GM18517 (cell line): ENCODE results near the gene FLOT1.

Source experiments
- ATAC-seq: cut with Tn5 transposase; IDR thresholded peaks from one replicate; pipeline ENCODE4 v1.9.1; 2021; ENCODE audit warnings: mild to moderate bottlenecking, moderate library complexity; ENCODE audit not compliant: unreplicated experiment

Gene FLOT1

DNA sequence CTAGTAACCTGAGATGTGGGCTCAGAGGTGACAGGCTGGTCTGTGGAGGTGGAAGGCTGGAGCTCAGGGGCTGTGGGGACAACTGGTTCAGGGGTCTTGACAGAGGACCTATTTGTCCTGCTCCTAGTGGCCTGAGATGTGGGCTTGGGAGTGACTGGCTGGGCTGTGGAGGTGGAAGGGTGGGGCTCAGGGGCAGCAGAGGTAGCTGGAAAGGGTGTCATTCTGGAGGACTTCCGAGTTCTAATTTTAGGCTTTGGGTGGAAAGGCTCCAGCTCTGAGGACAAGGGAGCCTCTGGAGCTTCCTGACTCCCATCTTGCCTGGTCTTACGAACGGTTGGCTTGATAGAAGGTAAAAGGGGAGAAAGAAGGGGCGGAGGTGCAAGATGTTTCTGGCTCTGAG lies 36.9 kb downstream of the FLOT1 start:
- no peak for ATAC-seq

DNA sequence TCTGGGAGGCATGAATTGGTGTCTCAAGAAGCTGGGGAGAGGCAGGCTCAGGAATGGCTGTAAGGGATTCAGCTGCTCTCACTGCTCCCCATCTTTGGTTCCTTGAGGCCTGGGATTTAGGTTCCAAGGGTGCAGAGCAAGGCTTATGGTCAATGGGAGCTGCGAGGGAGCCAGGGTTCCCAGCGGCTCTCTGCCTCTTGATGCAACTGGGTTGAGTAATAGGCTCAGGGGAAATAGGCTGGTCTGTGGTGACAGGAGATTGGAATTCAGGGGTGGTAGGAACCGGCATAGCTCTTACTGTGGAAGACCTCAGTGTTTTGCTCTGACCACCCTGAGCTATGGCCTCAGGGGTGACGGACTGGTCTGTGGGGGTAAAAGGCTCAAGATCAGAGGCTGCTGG lies 38.7 kb downstream of the FLOT1 start:
- ATAC-seq: no peak

DNA sequence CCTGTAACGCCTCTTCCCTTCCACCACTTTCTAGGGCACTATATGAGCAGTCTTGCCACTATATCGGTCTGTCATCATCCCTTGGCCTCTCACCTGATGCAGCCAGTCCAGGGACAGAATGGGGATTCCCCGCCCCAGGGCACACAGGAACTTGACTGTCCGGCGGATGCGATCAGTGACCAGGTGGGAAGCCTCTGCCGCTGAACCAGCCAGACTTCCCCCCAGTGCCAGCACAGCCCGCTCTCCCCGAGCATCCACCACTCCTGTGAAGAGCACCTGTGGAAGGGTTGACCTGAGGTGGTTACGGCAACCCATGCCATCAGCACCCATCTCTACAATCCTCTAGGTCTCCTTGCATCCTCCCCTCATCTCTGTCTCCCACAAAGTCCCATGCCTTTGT lies 39.5 kb downstream of the FLOT1 start:
- ATAC-seq: no peak

DNA sequence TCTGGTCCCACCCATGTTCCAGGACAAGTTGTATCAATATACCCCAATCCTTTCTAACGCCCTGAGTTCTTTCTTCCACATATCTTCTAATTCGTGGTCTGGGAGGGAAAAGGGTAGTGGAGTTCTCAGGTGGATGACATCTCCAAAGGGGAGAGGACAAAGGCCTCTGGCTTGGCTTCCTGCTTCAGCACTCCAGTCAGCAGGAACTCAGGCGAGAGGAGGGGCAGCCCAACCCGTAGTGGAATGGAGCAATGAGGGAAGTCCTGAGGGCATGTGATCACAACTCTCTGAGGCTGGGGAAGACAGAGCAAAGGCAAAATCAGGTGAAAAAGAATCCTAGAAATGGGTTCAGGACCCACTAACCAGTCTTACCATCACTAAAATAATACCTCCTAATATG lies 42.1 kb downstream of the FLOT1 start:
- no peak for ATAC-seq

DNA sequence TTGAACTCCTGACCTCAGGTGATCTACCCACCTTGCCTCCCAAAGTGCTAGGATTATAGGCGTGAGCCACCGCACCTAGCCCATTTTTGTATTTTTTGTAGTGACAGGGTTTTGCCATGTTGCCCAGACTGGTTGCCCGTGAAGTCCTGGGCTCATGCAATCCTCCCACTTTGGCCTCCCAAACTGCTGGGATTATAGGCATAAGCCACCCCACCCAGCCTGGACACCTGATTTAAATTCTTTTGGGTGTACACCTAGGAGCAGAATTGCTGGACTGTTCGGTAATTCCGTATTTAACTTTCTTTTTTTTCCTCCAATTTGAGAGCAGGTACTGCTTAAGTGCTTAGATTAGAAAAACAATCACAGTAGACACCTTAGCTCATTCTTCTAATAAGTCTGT lies 46.1 kb downstream of the FLOT1 start:
- no peak for ATAC-seq

DNA sequence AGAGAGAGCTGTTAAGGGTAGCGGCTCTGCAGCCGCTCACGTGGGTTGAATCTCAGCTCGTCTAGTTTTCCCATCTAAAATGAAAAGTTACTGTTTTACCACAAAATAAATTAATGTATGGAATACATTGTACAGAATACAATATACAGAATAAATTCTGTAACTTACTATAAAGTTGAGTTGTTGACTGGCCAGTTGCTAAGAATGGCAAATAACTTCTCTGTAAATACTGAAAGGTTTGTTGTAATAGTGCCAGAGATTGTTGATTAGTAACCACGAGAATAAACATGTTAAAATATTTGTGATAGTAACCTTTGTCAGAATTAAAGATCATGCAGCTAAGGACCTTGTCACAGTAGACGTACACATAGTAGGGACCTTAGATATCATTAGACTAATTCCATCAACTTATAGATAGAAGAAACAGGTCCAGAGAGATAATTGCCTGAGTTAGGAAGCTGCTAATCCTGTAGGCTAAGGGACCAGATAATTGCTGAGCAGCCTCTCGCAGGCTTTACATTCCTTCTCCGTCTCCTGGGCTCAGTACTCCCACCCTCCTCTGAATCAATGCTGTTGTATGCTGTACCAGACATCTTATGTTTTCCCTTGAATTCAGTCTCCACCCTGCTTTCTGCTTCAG lies 51.2 kb downstream of the FLOT1 start:
- no peak for ATAC-seq

DNA sequence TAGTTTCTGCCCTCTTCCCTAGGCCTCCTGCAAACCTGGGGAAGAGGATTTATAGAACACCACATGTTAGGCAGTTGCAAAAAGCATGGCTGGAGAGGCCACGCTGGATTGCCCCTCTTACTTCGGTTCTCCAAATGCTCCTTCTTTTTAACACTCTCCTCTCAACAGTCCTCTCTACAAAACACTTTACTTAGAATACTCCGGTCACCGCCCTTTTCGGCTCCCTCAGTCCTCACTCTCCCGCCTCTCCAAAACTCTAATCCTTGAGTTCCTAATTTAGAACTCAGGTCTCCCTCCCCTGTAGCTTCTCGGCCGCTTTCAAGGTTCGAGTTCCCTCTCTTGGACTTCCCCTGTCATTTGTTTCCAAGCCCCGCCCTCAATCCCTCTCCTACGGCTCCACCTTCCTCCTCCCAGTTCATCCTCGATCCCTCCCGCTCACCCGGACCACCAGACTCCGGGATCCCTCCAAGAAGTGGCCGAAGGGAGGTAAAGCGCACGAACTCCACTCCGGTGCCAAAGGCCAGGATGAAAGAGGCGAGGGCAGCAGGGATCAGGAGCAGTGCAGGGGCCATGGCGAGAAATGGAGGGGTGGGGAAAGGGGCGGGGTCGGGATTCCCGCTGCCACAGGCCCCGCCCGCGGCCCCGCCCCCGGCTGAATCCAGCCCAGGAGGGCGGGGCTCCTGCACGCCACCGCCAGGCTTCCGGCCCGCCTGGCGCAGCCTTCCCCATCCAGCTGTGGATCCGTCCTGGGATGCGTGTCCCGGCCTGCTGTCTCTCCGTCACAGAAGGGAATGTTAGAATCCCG lies 51.9 kb downstream of the FLOT1 start, which contains the start of gene NRM:
NRM (minus strand) TSS at position 582 of the 805 bp plus-strand sequence; CDS start at position 572, 10 bp downstream.
- no peak for ATAC-seq

DNA sequence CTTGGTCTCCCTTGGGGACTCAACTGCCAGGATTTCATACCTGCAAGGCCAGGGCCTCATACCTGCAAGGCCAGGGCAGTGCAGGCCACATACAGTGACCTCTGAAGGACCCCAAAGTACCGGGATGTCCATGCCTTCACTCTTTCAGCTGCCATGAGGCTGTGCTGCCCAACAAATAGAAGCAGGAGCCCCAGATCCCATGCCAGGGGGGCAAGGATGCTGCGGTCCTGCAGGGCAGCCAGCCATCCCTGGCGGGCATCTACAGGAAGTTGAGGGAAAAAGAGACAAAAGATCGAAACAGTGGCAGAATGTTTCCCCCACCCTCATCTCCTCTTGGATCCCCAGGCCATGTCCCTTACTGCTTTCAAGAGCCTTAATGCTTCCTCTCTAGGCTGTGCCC lies 52.5 kb downstream of the FLOT1 start:
- no peak for ATAC-seq

DNA sequence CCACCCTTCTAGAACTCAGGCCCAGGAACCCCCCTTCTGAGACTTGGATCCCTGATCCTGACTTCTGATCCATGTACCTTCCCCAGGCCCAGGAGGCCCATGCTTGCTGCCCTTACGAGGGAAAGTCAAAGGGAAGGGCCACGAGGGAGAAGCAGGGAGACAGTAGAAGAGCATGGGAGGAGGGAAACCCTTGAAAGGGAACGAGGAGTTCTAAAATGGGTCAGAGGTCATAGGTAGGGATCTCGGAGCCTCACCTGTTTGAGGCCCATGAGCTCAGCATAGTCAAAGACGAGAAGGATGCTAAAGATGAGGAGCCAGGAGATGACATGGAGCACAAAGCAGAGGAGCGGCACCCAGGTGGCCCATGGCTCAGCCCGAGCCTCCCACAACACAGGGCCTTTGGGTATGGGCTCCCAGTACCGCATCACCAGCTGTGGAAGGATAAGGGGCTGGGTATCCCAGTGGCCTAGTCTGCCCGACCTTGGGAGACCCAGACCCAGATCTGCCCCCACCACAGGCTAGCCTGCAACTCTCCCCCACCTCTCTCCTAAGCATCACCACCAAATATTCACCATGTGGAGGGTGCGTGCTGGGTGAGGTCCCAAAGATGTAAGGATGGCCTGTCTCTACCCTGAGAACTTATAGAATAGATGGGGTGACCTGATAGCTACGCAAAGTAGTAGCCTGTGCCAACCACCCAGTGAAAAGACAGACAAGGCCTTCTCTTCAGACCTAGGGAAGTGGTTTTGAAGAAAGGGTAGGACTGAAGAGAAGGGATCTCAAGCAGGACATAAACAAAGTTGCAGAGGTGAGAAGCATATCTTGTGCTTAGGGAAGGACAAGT lies 53.2 kb downstream of the FLOT1 start:
- ATAC-seq: no peak

DNA sequence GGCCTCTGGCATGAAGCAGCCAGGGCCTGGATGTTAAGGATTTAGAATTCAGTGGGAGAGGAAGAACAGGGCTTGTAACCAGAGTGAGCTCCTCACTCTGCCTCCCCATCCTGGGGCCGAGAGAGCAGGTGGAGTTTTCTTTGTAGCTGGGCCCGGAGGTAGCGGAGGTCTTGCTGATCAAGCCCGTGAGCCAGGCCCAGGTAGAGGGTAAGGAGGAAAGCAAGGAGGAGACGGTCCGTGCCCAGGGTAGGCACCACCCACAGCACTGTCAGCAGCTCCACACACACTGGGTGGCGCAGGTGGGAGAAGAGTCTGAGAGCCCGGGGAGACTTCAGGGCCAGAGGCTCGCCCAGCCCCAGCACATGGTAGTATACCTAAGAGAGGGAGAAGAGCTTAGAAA lies 53.9 kb downstream of the FLOT1 start:
- no peak for ATAC-seq

DNA sequence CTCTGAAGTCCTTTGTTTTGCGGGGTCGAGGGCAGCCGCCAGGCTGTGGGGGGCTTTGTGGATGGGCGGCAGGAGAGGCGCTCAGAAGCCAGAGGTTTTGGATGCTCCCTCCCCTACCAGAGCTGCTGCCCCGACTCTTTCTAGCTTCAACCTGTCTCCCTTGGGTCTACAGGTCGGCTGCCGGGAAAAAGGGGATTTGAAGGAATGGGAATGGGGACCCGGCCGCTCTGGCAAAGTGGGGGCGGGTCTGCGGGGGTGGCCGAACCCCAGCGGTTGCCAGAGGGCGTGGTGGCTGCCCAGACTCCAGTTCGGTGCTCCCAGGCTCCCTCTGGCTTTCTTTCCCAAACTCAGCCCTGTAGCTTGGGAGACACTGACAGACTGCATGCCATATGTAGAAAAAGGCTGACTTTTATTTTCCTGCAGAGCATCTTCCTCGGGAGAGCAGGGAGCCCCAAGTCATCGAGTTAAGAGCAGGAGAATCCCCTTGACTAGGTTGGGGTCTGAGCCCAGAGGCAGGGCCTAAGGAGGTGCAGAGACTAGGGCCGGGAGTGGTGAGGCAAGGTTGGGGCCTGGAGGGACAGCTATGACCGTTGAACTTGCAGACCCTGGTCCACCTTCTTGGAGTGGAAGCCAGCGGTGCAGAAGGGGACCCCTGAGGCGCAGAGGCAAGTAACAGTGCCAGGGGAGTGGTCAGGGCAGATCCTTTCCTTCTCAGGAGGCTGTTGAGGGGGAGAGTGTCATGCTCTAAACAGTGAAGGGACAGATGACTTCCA lies 54.6 kb downstream of the FLOT1 start:
- ATAC-seq: no peak

DNA sequence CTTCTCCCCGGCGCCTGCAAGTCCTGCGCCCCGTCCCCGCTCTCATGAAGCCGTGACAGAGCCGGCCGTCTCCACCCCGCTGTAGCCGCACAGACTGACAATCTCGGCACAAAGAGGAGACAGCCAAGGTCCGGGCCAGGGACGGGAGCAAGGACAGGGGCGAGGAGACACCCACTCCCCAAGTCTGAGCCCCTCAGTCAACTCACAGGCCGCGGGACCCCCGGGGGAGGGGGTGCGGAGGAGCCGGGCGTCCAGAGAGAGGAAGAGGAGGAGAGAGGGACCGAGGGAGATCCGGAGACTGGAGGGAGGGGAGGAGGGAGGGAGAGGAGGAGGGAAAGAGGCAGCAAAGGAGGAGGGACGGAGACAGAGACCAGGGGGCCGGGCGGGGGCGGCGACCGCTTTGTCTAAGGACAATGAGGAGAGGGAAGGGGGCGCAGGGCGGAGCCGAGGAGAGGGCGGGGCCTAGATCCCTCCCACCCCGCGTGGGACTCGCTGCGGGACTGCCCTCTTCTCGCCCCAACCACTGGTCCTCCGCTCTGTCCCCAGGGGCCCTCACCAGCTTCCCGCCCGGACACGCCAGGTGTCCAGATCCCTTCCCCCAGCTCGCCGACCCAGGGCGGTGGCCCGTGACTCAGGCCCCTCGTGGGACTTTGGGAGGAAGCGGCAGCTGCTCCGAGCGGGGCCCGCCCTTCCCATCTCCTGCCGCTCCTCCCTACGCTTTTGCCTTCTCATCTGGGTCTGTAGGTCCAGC lies 55.4 kb downstream of the FLOT1 start:
- ATAC-seq: peak; percentile 41

DNA sequence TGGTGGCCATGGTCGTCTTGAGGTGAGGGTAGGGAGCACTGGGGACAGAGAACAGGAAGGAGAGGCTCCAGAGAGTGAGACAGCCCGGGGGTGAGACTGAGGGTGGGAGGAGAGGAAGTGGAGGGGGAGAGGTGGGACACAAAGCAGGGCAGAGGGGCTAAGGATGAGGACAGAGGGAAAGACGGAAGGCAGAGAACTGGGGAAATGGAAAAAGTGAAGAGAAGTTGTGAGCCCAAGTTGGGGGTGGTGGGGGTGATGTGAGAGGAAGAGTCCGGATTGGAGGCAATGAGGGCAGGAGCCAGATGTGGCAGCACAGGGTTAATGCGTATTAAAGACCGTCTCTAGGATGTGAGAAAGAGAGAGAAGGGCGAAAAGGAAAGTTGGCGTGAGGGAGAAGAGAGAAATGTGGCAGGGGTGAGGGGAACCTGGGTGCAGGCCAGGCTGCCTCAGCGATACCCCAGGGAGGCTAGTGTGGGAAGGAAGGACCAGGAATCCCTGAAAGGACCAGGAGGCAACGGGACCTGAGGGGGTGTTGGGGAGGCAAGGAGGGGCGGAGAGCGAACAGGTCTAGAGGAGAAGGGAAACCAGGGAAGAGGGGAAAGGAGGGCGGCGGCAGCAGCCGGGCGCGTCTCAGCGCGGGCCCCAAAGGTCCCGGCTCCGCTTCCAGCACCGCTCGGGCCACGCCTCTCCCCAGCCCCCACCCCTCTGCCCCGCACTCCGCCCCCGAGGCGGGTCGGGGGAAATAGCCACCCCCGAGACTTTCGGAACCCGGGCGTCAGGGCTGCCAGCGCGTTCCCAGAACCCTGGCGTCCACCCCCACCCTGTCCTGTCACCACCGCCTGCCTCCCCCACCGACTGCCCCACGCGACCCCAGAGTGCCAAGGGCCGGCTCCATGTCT lies 56.2 kb downstream of the FLOT1 start, which contains the start of gene PPP1R18:
PPP1R18 (minus strand) TSS at position 637 of the 899 bp plus-strand sequence; CDS start at position 10, 627 bp downstream.
- no peak for ATAC-seq

DNA sequence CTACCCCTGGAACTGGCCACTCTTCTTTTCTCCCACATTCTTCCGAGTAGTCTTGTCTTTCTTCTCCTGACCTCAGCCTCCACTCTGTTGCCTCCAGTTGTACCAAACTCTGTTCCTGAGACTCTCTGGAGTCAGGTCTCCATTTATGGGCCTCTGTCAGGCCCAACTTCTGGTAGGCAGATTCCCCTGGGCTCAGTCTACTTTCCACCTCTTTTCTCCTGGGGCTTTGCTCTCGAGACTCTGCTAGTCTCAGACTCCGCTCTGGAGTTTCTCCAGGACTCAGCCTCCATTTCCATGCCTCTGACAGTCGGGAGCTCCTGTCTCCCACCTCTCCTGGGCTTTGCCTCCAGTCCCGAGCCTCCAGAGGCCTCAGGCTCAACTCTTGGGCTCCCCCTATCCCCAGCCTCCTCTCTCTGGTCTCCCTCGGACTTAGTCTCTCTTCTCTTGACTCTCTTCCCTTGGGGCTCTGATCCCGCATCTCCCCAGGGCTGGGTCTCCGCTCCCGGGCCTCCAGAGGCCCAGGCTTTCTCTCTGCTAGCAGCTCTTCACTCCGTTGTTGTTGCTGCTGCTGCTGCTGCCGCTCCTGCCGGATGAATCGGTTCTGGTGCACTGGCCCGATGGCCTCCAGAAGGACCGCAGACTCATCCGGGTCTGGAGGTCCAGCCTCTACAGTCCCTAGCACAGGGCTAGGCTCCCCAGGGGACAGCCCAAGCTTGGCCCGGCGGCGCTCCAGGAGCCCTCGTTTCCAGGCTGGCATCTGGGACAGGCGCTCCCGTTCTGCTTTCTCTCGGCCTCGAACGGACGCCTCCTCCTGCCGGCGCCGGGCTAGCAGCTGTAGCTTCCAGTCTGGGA lies 57.1 kb downstream of the FLOT1 start:
- no peak for ATAC-seq

DNA sequence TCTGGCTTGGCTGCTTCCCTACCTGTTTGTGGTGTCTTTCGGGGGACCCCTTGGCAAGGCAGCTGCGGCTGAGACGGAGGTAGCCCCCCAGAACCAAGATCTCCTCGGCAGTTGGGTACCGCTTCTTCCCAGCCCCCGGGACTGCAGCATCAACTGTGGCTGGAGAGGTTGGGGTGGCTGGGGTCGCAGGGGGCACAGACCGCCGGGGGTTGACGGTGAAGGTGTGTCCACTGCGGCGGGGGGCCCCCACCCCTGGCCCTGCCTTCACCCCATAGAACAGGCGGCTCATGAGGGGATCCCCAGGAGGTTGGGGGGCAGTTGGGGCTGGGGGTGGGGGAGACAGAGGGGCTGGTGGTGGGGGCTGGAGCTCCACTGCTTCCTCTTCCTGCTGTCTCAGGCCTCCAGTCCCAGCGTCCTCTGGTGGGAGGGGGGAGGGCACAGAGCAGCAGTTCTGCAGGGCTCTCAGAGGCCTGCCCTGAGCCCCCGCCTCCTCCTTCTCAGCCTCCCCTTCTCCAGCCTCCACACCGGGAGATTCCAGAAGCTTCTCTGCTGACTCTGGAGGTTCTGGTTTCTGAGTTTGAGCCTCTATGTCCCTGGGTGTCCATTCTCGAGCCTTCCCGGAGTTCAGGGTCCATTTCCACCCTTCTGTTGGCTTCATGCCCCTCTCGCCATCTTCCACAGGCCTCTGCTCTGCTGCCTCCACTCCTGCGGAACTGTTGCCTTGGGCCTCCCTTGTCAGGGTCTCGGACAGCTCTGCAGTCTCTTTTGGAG lies 57.9 kb downstream of the FLOT1 start:
- ATAC-seq: no peak

DNA sequence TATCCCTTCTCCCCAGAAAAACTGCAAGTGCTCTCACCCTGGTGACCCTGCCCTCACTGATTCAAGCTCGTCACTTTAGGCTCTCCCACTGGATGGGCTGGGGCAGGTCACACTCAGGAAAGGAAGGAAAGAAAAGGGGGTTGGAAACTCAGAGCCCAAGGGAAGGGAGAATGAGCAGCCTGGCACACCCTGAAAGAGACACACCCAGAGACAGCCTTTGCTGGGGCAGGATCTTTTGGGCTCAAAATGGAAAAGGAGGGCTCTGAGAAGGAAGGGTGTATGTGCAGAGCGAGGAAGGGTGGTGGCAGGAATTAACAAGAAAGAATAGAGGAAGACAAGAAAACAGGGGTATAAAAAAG lies 58.5 kb downstream of the FLOT1 start:
- no peak for ATAC-seq

DNA sequence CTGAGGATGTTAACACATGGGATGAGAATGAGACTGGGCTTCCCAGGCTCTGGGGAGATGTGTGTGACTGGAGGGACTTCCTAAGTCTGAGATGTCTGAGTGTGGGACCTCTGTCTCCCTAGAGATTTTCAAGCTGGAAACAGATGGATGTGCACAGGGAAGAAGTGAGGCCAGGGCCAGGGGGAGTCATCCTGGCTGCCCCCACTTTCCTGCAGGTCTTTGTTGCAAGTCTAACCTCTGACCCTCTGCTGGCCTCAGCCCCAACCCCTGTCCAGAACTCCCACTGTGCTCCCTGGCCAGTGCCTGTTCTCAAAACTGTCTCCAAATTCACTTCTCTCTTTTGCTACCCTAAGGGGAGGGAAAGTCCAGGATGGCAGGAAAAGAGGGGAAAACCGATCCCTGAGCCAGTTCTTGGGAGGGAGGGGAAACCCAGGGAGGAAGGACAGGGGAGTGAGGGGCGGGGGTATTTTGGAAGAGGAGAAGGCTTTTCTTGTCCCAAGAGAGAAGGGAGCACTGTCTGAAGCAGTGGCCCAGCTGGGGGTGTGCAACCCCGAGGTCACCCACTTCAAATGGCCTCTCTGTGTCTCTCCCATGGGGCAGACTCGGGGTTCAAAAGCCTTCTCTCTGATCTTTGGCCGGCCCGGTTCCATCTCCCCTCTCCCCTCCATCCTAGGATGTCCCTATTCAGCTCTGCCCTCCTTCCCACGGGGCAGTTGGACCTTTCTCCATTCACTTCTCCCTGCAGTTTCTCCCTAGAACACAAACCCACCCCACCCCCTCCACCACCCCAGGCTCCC lies 59.1 kb downstream of the FLOT1 start:
- ATAC-seq: no peak
